ENCODE data around the gene MBOAT7. TPM values are rescaled to one million over a fixed set of nuclear protein-coding genes. Genes with fewer than 3 reads are reported as not detected.

MBOAT7 gene
- total and polyA plus RNA-seq, 4 donors, result 39.0 to 154 (median 73.3) TPM

- DNase-seq, result no peak
- peaks cover 0 to 2% (median 0%) of the 10 kb centered on the region in 5 donors for H3K4me1 ChIP-seq (ENCODE audit: control insufficient read depth in 5 of 5, insufficient read depth in 5 of 5, low read length in 5 of 5)
- 87 to 88% methylated on average over 10 of the region's 10 CpGs for WGBS, 2 donors
- no peaks in the 10 kb centered on the region for H3K27me3 ChIP-seq (ENCODE audit: control insufficient read depth in 3 of 3, insufficient read depth in 3 of 3, low read length in 2 of 3)
- no peak for ATAC-seq (ENCODE audit: insufficient read depth, low FRiP score)
- no peak overlapping the region for H3K27ac ChIP-seq (ENCODE audit: low read depth in 1 of 2, low read length in 1 of 2)
- H3K9me3 ChIP-seq (ENCODE audit: control insufficient read depth in 4 of 4, insufficient read depth in 3 of 4, low read length in 3 of 4), result no peaks in the 10 kb centered on the region
- peaks cover 0 to 25% (median 10%) of the 10 kb centered on the region in 4 donors for H3K36me3 ChIP-seq (ENCODE audit: control insufficient read depth in 4 of 4, insufficient read depth in 4 of 4, low read length in 4 of 4)
- no peak overlapping the region for H3K4me3 ChIP-seq
- TF ChIP-seq CTCF (IDR thresholded peaks at IDR 0.05; ENCODE audit: control extremely low read depth, extremely low read depth), result no peak
- no peak overlapping the region for H3K9ac ChIP-seq (ENCODE audit: insufficient read depth in 1 of 2, low read length in 2 of 2)
Measured at GRCh38 chr19:54179262-54179852, 10.0 kb downstream of the MBOAT7 start.

- DNase-seq (no peak), ATAC-seq (ENCODE audit: insufficient read depth, low FRiP score) (no peak)
- Histone ChIP-seq H3K27me3 (ENCODE audit: control insufficient read depth in 3 of 3, insufficient read depth in 3 of 3, low read length in 2 of 3) (no peaks in the 10 kb centered on the region), H3K4me3 (no peak overlapping the region), H3K36me3 (ENCODE audit: control insufficient read depth in 4 of 4, insufficient read depth in 4 of 4, low read length in 4 of 4) (peaks cover 0 to 20% (median 10%) of the 10 kb centered on the region in 4 donors), H3K9me3 (ENCODE audit: control insufficient read depth in 4 of 4, insufficient read depth in 3 of 4, low read length in 3 of 4) (no peaks in the 10 kb centered on the region), H3K4me1 (ENCODE audit: control insufficient read depth in 5 of 5, insufficient read depth in 5 of 5, low read length in 5 of 5) (peaks cover 0 to 2% (median 0%) of the 10 kb centered on the region in 5 donors), H3K9ac (ENCODE audit: insufficient read depth in 1 of 2, low read length in 2 of 2) (no peak overlapping the region), H3K27ac (ENCODE audit: low read depth in 1 of 2, low read length in 1 of 2) (no peak overlapping the region)
- TF ChIP-seq CTCF (IDR thresholded peaks at IDR 0.05; ENCODE audit: control extremely low read depth, extremely low read depth), result no peak
- WGBS, 2 donors, result 83 to 90% methylated on average over 22 to 23 of the region's 23 CpGs
Measured at GRCh38 chr19:54178581-54179261, 10.7 kb downstream of the MBOAT7 start.

GRCh38 chr19:54173951-54174834, 15.2 kb downstream of the MBOAT7 start:
- no peak for TF ChIP-seq CTCF (IDR thresholded peaks at IDR 0.05; ENCODE audit: control extremely low read depth, extremely low read depth)
- ATAC-seq (ENCODE audit: insufficient read depth, low FRiP score) (no peak), DNase-seq (no peak)
- Histone ChIP-seq H3K9ac (ENCODE audit: insufficient read depth in 1 of 2, low read length in 2 of 2) (no peak overlapping the region), H3K36me3 (ENCODE audit: control insufficient read depth in 4 of 4, insufficient read depth in 4 of 4, low read length in 4 of 4) (peaks cover 0 to 10% (median 1%) of the 10 kb centered on the region in 4 donors), H3K4me1 (ENCODE audit: control insufficient read depth in 5 of 5, insufficient read depth in 5 of 5, low read length in 5 of 5) (no peaks in the 10 kb centered on the region), H3K27ac (ENCODE audit: low read depth in 1 of 2, low read length in 1 of 2) (peak overlapping the region in 1 of 2 donors; percentile 1), H3K9me3 (ENCODE audit: control insufficient read depth in 4 of 4, insufficient read depth in 3 of 4, low read length in 3 of 4) (no peaks in the 10 kb centered on the region), H3K27me3 (ENCODE audit: control insufficient read depth in 3 of 3, insufficient read depth in 3 of 3, low read length in 2 of 3) (no peaks in the 10 kb centered on the region), H3K4me3 (no peak overlapping the region)
- 79 to 83% methylated on average over 25 of the region's 25 CpGs for WGBS, 2 donors

All from lung (tissue), 12 donors.